ENCODE data around the gene TRAF4. TPM values are rescaled to one million over a fixed set of nuclear protein-coding genes. Genes with fewer than 3 reads are reported as not detected.
A peak's percentile ranks its signal among the peaks of the same experiment; 100 is the strongest.

Gene TRAF4
- total and polyA plus RNA-seq, 9 of the 15 experiments (the other 6 are each of a cell fraction or from before 2014, with no cell fraction given): 2.4 to 147 (median 72.4) TPM

DNA sequence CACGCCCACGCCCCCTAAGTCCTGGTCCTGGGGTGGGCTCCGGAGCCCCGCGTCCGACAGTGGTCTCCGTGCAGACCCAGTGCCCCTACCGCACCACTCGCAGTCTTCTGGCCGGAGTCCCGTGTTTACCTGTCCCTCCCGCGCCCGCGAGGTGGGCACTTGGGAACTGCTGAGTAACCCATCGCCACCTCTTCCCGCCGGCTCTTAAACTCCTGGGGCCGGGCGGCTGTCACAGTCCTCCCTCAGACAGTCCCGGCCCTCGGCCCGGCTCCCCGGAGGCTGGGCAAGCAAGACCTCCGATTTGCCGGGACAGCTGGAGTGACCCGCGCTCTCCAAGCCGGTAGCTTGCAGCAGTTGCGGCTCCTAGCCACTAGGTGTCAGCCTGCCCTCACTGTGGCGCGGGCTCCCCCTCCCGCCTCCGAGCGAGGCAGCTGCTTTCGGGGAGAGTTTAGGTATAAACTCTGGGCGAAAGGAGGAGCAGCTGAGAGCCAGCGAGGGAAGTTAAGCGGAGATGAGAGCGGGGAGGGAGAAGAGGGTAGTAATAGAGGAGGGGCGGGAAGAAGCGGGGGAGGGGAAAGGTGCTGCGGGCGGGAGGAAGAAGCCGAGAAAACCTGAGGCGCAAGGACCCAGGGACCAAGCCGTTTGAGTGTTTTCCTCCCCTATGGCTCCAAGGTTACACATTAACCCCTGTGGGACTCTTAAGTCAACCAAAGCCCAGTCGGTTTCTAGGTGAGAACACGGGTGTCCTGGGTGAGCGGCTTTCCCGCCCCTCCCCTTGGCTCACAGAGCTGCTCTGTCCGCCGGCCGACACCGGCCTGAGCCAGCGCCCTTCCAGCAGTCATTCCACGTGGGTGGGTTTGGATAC, 17.0 kb upstream of the TRAF4 start (continued):
- TF ChIP-seq NR2C1 (IDR thresholded peaks at IDR 0.05): no peak
- no peak for TF ChIP-seq NR2C1 (tag; IDR thresholded peaks at IDR 0.05)
- peak; percentile 11; the same call in 1 of the 2 replicates for TF ChIP-seq CEBPG (CRISPR knock-in tag; IDR thresholded peaks at IDR 0.05)
- no peak for TF ChIP-seq CEBPG (tag; conservative IDR thresholded peaks at IDR 0.05 in 1 of 2, IDR thresholded peaks at IDR 0.05 in 1 of 2)
- TF ChIP-seq EGR1 (conservative IDR thresholded peaks at IDR 0.05): no peak
- TF ChIP-seq MEF2A (IDR thresholded peaks at IDR 0.05; ENCODE audit: control insufficient read depth, low read depth, low read length): no peak
- TF ChIP-seq, protein P1, sequence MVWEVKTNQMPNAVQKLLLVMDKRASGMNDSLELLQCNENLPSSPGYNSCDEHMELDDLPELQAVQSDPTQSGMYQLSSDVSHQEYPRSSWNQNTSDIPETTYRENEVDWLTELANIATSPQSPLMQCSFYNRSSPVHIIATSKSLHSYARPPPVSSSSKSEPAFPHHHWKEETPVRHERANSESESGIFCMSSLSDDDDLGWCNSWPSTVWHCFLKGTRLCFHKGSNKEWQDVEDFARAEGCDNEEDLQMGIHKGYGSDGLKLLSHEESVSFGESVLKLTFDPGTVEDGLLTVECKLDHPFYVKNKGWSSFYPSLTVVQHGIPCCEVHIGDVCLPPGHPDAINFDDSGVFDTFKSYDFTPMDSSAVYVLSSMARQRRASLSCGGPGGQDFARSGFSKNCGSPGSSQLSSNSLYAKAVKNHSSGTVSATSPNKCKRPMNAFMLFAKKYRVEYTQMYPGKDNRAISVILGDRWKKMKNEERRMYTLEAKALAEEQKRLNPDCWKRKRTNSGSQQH (CRISPR knock-in tag; IDR thresholded peaks at IDR 0.05): 0 out of 2 replicates have a peak, but pooled peaks have one; percentile 30
- no peak for TF ChIP-seq ZNF445 (CRISPR knock-in tag; IDR thresholded peaks at IDR 0.05; ENCODE audit: low read depth)
- peak; percentile 28 to 48; a peak in 2 of 4 replicates for TF ChIP-seq FOXK2 (conservative IDR thresholded peaks at IDR 0.05 in 1 of 2, IDR thresholded peaks at IDR 0.05 in 1 of 2; ENCODE audit: low read depth in 2 of 2)
- TF ChIP-seq ZNF76 (CRISPR knock-in tag; IDR thresholded peaks at IDR 0.05; ENCODE audit: borderline replicate concordance): no peak
- no peak for TF ChIP-seq HDGF (IDR thresholded peaks at IDR 0.05)
- TF ChIP-seq, protein P2, sequence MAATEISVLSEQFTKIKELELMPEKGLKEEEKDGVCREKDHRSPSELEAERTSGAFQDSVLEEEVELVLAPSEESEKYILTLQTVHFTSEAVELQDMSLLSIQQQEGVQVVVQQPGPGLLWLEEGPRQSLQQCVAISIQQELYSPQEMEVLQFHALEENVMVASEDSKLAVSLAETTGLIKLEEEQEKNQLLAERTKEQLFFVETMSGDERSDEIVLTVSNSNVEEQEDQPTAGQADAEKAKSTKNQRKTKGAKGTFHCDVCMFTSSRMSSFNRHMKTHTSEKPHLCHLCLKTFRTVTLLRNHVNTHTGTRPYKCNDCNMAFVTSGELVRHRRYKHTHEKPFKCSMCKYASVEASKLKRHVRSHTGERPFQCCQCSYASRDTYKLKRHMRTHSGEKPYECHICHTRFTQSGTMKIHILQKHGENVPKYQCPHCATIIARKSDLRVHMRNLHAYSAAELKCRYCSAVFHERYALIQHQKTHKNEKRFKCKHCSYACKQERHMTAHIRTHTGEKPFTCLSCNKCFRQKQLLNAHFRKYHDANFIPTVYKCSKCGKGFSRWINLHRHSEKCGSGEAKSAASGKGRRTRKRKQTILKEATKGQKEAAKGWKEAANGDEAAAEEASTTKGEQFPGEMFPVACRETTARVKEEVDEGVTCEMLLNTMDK (IDR thresholded peaks at IDR 0.05; ENCODE audit: borderline replicate concordance, insufficient read depth, low read depth, low read length, poor library complexity, severe bottlenecking): no peak
- TF ChIP-seq, protein P3, sequence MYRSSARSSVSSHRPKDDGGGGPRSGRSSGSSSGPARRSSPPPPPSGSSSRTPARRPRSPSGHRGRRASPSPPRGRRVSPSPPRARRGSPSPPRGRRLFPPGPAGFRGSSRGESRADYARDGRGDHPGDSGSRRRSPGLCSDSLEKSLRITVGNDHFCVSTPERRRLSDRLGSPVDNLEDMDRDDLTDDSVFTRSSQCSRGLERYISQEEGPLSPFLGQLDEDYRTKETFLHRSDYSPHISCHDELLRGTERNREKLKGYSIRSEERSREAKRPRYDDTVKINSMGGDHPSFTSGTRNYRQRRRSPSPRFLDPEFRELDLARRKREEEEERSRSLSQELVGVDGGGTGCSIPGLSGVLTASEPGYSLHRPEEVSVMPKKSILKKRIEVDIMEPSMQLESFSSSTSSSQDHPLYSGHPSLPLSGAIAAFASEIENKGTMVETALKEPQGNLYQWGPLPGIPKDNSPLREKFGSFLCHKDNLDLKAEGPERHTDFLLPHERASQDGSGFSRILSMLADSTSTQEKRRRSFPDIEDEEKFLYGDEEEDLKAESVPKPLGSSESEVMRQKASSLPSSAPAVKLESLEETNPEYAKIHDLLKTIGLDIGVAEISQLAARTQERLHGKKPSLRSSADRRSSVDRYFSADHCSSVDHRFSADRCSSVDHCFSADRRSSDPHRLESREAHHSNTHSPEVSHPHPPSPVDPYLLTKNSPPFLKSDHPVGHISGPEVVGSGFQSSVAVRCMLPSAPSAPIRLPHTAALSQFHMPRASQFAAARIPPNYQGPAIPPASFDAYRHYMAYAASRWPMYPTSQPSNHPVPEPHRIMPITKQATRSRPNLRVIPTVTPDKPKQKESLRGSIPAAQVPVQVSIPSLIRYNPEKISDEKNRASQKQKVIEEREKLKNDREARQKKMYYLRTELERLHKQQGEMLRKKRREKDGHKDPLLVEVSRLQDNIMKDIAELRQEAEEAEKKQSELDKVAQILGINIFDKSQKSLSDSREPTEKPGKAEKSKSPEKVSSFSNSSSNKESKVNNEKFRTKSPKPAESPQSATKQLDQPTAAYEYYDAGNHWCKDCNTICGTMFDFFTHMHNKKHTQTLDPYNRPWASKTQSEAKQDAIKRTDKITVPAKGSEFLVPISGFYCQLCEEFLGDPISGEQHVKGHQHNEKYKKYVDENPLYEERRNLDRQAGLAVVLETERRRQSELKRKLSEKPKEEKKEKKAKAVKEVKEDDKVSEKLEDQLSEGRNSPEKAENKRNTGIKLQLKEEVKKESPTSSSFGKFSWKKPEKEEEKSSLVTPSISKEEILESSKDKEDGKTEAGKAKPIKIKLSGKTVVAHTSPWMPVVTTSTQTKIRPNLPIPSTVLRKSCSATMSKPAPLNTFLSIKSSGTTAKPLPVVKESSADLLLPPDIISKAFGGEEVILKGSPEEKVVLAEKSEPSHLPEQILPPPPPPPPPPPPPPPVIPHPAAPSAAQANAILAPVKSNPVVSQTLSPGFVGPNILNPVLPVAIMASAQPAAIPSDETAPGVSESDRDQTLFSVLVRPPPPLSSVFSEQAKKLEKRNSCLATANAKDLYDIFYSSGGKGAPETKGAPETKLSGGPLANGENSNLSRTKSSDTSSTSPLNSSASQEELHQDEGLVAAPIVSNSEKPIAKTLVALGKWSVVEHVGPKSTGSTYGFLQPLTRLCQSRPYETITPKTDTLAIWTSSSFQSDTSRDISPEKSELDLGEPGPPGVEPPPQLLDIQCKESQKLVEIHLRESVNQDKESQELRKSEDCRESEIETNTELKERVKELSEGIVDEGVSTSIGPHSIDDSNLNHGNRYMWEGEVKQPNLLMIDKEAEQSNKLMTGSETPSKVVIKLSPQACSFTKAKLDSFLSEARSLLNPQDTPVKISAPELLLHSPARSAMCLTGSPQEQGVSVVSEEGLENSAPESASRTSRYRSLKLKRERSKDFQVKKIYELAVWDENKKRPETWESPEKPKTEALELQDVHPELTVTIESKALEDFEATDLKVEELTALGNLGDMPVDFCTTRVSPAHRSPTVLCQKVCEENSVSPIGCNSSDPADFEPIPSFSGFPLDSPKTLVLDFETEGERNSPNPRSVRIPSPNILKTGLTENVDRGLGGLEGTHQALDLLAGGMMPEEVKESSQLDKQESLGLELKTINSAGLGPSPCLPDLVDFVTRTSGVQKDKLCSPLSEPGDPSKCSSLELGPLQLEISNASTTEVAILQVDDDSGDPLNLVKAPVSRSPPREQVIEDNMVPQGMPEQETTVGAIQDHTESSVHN (IDR thresholded peaks at IDR 0.05; ENCODE audit: borderline replicate concordance in 1 of 2, low read depth in 1 of 2): peak in 1 of 2 experiments; percentile 11; a peak in 1 of 4 replicates

Data from K562 (cell line).